ENCODE data around the gene SPHK2. TPM values are rescaled to one million over a fixed set of nuclear protein-coding genes. Genes with fewer than 3 reads are reported as not detected.

The SPHK2 gene, protein sequence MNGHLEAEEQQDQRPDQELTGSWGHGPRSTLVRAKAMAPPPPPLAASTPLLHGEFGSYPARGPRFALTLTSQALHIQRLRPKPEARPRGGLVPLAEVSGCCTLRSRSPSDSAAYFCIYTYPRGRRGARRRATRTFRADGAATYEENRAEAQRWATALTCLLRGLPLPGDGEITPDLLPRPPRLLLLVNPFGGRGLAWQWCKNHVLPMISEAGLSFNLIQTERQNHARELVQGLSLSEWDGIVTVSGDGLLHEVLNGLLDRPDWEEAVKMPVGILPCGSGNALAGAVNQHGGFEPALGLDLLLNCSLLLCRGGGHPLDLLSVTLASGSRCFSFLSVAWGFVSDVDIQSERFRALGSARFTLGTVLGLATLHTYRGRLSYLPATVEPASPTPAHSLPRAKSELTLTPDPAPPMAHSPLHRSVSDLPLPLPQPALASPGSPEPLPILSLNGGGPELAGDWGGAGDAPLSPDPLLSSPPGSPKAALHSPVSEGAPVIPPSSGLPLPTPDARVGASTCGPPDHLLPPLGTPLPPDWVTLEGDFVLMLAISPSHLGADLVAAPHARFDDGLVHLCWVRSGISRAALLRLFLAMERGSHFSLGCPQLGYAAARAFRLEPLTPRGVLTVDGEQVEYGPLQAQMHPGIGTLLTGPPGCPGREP
- total RNA-seq, result 8.7 and 13.1 TPM in 2 replicates

DNA sequence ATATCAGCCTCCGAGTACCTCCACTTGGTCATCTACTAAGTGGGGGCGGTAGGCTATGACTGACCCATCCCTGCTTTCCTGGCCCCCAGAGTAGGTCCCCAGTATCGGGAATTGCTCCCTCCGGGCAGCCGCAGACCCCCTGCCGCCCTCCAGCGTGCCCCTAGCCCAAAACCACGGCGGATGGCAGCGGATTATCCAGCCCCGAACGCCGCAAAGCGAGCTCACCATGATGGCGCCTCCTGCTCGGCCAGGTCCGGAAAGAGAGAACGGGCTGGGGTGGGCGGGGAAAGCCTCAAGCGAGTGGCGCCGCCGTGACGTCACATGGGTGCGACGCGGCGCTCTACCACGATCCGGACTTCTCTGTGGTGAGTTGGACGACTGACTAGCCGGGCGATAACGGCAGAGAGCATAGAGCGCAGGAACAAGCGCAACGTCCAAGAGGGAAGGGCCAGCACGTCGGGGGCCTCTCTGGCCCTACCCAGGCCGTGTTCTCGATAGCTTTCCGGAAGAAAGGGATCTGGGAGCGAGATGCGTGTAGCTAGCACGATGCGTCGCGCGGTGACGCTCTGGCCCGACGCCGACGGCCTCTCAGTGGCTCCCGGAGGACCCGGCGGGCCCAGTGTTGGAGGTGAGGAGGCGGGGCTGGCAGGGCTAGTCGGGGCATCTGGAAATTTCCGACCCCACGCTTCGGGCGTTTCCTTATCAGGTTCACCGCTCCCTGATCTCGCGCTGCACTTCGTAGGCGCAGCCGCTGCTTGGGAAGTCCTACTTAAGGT lies at the start of gene SPHK2, which contains the start of gene RPL18:
Gene SPHK2 (plus strand): TSS at position 591 of the 776 bp plus-strand sequence. CDS start 1,009 bp downstream, outside the sequence.
Gene RPL18 (minus strand): TSS at position 263 of the 776 bp plus-strand sequence. CDS start 35 bp downstream, at position 228.

DNA sequence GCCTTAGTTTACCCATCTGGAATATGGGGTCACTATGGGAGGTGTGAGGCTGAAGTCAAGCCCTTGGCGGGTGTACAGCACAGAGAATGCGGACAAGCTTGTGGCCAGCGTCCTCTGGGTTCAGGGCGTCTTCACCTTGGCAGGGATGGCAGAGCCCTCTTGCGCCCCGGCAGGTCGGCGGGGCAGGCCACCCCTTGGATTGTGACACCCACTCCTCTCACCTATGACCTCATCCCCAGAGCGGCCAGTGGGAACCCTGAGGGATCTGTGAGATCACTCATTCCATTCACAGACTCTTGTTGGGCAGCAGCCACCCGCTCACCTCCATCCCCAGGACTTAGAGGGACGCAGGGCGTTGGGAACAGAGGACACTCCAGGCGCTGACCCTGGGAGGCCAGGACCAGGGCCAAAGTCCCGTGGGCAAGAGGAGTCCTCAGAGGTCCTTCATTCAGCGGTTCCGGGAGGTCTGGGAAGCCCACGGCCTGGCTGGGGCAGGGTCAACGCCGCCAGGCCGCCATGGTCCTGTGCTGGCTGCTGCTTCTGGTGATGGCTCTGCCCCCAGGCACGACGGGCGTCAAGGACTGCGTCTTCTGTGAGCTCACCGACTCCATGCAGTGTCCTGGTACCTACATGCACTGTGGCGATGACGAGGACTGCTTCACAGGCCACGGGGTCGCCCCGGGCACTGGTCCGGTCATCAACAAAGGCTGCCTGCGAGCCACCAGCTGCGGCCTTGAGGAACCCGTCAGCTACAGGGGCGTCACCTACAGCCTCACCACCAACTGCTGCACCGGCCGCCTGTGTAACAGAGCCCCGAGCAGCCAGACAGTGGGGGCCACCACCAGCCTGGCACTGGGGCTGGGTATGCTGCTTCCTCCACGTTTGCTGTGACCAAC lies 12.6 kb upstream of the SPHK2 start, which contains the start of gene SPACA4:
Gene SPACA4 (plus strand): TSS at position 280 of the 896 bp plus-strand sequence. CDS start 237 bp downstream, at position 517.

DNA sequence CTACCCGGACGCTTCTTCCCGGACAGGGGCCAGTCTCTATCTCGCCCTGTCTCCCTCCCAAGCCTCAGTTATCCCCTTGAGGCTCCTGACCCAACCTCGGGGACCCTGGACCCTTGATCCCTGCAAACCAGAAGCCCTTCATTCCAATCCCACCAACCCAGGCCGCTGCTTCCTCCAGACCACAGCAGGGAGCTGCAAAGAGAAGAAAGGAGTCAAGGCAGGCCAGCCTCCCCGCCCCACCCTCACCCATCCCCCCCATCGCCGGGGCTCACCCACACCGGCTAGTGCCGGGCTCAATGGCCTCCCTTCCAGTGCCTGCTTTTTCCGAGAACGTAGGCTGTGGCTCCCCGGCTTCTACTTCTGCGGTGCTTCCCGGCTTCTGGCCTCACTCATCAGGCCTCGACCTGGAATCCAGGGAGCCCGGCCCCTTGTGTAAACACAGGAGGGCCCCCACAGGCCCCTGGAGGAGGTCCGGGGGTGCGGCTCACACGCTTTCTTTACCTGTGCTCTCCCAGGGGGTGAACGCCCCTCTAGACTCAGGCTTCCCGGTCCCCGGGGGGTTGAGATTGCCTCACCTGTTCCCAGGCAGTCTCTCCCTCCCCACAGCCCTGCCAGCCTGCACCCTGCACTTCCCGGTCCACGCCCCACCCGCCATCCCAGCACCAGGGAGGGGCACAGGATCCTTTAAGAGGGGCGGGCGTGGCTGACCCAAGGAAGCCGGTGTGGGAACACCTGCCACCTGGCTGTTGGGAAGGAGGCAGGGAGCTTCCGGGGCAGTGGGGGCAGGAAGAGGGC lies 4.7 kb upstream of the SPHK2 start, which contains the start of gene FAM83E:
Gene FAM83E (minus strand): TSS at position 641 of the 795 bp plus-strand sequence. CDS start 1,704 bp downstream, outside the sequence.

DNA sequence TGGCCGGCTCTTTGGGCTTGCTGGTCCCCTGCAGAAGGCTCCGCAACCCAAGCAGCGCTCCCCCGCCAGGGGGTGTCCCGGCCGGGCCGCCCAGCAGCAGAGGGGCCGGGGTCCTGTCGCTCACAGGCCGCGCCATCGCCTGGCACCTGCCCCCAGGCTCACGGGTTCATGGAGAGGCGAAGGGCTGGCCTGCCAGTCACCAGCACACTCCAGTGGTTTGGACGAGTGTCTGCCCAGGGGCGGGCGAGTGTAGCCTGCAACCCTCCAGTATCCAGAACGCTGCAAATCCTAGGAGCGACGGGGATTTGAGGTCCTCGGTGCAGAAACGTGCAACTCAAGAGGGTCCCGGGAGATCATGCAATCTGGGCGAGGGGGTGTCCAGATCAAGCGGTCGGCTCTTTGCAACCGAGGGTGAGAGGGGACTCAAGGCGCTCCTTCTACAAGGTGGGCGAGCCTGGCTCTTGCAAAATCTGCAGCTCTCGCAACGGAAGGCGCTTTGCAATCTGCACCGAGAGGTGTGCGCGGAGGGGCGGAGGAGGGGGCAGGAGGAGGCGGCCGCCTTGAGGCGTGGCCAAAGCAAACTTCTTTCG lies 17.6 kb downstream of the SPHK2 start, which contains the start of gene DBP:
Gene DBP (minus strand): TSS at position 521 of the 590 bp plus-strand sequence. CDS start 385 bp downstream, at position 136.

DNA sequence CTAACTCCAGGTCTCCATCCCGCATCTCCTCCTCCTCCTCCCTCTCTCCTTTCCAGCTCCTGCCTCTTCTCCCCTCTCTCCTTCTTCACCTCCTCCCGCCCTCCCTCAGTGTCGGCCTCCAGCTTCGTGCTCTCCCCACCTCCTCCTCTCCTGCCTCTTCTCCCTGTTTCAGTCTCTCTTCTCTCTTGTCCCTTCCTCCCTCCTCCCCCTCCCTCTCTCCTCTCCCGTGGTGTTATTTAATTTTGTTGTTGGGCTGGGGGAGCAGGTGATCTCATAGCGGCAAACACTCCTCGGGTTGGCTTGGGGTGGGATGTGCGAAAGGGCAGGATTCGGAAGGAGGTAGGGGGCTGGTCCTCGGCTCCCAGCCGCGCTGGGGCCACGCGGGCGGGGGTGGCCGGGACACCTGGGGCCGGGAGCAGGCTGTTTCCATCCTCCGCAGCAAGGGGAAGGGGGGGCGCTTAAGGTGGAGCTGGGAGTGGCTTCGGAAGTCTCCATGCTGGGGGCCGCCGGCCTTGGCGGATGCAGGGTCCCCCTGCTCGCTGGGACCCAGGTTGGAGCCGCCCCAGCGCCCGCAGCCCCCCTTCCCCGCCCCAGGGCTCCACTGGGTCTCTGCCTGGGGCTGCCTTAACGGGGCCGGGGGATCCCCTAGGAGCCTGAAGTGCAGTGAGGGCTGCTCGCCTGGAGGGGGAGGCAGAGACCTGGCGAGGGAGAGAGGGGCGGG lies 26.9 kb downstream of the SPHK2 start, which contains the start of gene CA11:
Gene CA11 (minus strand): TSS at position 187 of the 721 bp plus-strand sequence. CDS start 555 bp downstream, outside the sequence.

DNA sequence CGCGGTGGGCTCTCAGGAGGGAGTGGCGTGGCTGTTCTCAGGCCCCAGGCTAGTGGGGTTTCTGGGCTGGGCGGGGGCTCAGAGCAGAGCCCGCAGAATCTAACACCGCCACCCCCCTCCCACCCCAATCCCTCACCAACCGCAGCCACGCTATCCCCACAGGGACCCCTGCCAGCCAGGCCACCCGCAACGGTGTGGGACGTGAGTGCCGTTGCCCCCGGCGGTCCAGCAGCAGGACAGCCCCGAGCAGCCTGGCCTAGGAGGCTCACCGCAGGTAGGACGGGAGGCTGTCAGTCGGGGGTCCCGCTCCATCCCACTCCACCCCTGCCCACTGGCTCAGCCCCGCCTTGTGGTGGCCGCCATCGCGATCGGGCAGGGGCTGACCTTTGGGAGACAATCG lies 53.7 kb downstream of the SPHK2 start, which contains the start of gene NTN5:
Gene NTN5 (minus strand): TSS at position 24 of the 400 bp plus-strand sequence. CDS start 2,031 bp downstream, outside the sequence.

Other genes starting within 250 kb of the SPHK2 start
- gene KDELR1, start 228.0 kb upstream of the SPHK2 start, total RNA-seq, result 118 TPM in 2 replicates
- 0.59 and 1.1 TPM in 2 replicates for gene GRIN2D, start 225.8 kb upstream of the SPHK2 start, total RNA-seq
- gene GRWD1, start 173.5 kb upstream of the SPHK2 start, total RNA-seq, result 22.2 and 29.3 TPM in 2 replicates
- 0.65 and 1.1 TPM in 2 replicates for gene KCNJ14, start 163.9 kb upstream of the SPHK2 start, total RNA-seq
- gene CYTH2, start 150.1 kb upstream of the SPHK2 start, total RNA-seq, result 24.0 and 33.6 TPM in 2 replicates
- 0.33 and 0.89 TPM in 2 replicates for gene LMTK3, start 107.7 kb upstream of the SPHK2 start, total RNA-seq
- gene SULT2B1, start 67.3 kb upstream of the SPHK2 start, total RNA-seq, result not detected in 2 replicates
- gene SPACA4, start 12.8 kb upstream of the SPHK2 start, total RNA-seq, result not detected in 2 replicates
- 0.23 and 0.52 TPM in 2 replicates for gene FAM83E, start 4.4 kb upstream of the SPHK2 start, total RNA-seq
- gene RPL18, start 328 bp upstream of the SPHK2 start, total RNA-seq, result 1,103 and 1,191 TPM in 2 replicates
- gene DBP, start 17.9 kb downstream of the SPHK2 start, total RNA-seq, result 7.4 and 7.8 TPM in 2 replicates
- 0.99 and 1.6 TPM in 2 replicates for gene CA11, start 26.7 kb downstream of the SPHK2 start, total RNA-seq
- 0.43 and 0.46 TPM in 2 replicates for gene NTN5, start 53.5 kb downstream of the SPHK2 start, total RNA-seq
- not detected in 2 replicates for gene FUT2, start 76.5 kb downstream of the SPHK2 start, total RNA-seq
- gene MAMSTR, start 100.2 kb downstream of the SPHK2 start, total RNA-seq, result 0.65 and 0.69 TPM in 2 replicates
- gene RASIP1, start 121.1 kb downstream of the SPHK2 start, total RNA-seq, result 0.52 and 1.0 TPM in 2 replicates
- 0.07 TPM in 1 of 2 replicates, not detected in the other for gene IZUMO1, start 127.4 kb downstream of the SPHK2 start, total RNA-seq
- gene FUT1, start 133.1 kb downstream of the SPHK2 start, total RNA-seq, result 0.13 TPM in 2 replicates
- not detected in 2 replicates for gene FGF21, start 136.0 kb downstream of the SPHK2 start, total RNA-seq
- gene BCAT2, start 191.5 kb downstream of the SPHK2 start, total RNA-seq, result 33.0 and 35.3 TPM in 2 replicates
- gene HSD17B14, start 217.0 kb downstream of the SPHK2 start, total RNA-seq, result 2.2 and 2.8 TPM in 2 replicates
- gene PLEKHA4, start 249.1 kb downstream of the SPHK2 start, total RNA-seq, result 21.3 and 22.6 TPM in 2 replicates

All from smooth muscle cell of the pulmonary artery (primary cell).